HuH-7 (cell line): ENCODE results near the gene DAB1.

Experiments
- DNase-seq: peaks from one replicate; pipeline ENCODE4 v3.0.0; 2011; ENCODE audit warnings: low spot score

DAB1 gene

GRCh38 chr1:57316291-57316690 lies 107.6 kb downstream of the DAB1 start:
- DNase-seq: no peak

- DNase-seq: no peak
Measured at GRCh38 chr1:57312869-57313268, 111.0 kb downstream of the DAB1 start.

GRCh38 chr1:57311411-57311810 lies 112.4 kb downstream of the DAB1 start:
- peak; percentile 12 for DNase-seq

DNA sequence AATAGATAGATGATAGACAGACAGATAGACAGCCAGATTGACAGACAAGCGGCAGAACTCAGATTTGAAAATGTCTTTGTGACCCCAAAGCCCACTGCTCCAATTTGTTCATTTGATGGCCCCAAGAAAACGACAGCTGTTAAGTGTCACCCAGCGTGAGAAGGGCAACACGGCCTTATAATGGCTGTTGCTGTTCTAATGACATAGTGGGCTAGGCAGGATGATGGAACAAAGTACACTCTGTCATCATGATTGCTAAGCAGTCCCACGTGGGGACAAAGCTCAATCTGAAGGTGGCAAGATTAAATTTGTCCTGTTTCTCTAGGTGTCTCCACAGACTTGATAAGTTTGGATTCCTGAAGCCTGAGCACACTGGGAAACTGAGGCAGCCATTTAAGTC lies 112.9 kb downstream of the DAB1 start:
- no peak for DNase-seq

DNA sequence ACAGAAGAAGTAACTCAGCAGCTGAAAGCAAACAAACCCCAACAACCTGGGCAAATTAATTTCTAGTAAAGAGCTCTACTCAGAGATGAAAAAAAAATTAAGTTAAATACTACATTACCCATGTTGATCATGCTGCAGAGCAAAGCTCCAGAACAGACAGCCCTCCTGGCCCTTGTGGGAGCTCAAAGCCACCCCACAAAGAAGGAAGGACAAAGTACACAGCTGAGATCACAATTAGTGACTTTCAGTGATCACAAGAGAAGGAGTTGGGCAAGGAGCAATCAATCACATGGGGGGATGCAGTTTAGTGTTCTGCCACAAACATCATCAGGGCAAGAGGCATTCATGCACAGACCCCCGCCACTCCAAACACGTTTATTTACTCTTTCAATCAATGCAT lies 114.2 kb downstream of the DAB1 start:
- DNase-seq: peak; percentile 10

- peak; percentile 25 for DNase-seq
Measured at GRCh38 chr1:57307392-57308170, 116.3 kb downstream of the DAB1 start.

GRCh38 chr1:57304591-57304990 lies 119.3 kb downstream of the DAB1 start:
- DNase-seq: no peak

GRCh38 chr1:57302812-57303596 lies 120.9 kb downstream of the DAB1 start:
- no peak for DNase-seq

GRCh38 chr1:57300186-57300585 lies 123.7 kb downstream of the DAB1 start:
- DNase-seq: no peak

- DNase-seq: no peak
Measured at GRCh38 chr1:57296726-57297250, 127.1 kb downstream of the DAB1 start.

DNA sequence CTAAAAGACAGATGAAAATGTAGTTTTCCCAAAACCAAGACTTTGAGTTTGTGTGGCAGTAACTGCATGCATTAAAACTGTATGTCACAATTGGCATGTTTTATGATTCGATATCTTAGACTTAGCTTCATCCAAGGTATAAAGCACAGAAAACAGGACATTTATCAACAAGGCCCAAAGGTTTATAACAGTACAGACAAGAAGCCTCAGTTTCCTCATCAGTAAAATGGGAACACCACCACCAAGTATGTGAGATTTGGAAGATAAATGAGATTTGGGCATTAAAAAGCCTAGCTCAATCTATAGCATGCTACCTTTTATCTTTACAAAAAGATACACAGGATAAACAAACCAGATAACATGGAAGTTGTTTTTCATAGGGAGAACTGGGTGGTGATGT lies 128.5 kb downstream of the DAB1 start:
- no peak for DNase-seq

DNA sequence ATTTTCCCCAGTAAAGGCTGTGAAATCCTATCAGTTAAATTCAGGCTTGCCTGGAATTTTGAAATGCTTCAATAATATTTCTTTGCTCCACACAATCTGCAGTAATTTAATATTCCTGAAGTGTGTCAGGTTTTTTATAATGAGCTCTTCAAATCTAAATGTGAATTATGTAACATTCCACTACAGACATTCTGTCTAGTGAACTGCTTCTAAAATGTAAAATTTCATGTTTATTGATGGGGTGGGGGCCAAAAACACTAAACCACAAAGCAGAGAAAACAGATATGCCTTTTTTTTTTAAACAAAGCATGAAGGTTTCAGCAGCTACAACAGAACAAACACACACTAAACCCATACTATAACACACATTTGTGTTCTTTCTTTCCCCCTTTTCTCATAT lies 129.7 kb downstream of the DAB1 start:
- DNase-seq: no peak

GRCh38 chr1:57293214-57293613 lies 130.6 kb downstream of the DAB1 start:
- DNase-seq: no peak

- no peak for DNase-seq
Measured at GRCh38 chr1:57289781-57290180, 134.1 kb downstream of the DAB1 start.

GRCh38 chr1:57285992-57286391 lies 137.9 kb downstream of the DAB1 start:
- no peak for DNase-seq

GRCh38 chr1:57282411-57282810 lies 141.4 kb downstream of the DAB1 start:
- no peak for DNase-seq

DNA sequence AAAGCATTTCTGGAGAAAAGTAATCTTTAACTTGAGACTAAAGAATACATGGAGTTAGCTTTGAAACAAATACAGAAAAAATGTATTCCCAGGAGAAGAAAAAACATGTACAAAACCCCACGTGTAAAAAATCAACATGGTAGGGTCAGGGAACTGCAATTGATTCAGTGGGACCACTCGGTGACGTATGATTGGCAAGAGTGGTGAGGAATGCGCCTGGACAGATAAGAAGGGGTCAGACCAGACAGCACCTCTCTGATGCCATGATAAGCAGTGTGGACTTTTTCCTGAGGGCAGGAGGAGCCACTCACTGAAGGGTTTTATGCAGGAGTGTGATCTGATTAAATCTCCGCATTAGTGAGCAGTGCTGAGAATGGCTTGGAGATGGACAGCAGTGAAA lies 142.5 kb downstream of the DAB1 start:
- DNase-seq: no peak

- DNase-seq: peak; percentile 40
Measured at GRCh38 chr1:57279909-57280666, 143.8 kb downstream of the DAB1 start.

GRCh38 chr1:57278558-57278957 lies 145.3 kb downstream of the DAB1 start:
- no peak for DNase-seq

DNA sequence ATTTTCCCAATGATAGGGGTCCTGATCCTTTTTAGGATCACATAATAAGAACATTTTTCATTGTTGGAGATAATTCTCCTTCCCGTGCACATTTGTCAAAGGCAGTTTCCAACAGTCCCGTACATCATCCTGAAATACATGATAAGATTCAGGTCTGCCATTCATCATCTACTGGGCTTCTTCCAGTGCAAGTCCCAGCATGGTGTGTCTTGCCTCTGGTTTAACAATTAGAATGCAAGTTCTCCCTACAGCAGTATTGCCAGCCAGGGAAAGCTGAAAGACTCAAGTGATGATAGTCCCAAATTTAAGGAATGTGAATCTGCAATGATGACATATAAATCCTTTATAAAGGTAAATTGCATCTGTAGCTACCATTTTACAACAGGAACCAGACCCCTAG lies 146.2 kb downstream of the DAB1 start:
- no peak for DNase-seq

- no peak for DNase-seq
Measured at GRCh38 chr1:57276918-57277317, 146.9 kb downstream of the DAB1 start.

- DNase-seq: no peak
Measured at GRCh38 chr1:57272601-57273000, 151.3 kb downstream of the DAB1 start.

DNA sequence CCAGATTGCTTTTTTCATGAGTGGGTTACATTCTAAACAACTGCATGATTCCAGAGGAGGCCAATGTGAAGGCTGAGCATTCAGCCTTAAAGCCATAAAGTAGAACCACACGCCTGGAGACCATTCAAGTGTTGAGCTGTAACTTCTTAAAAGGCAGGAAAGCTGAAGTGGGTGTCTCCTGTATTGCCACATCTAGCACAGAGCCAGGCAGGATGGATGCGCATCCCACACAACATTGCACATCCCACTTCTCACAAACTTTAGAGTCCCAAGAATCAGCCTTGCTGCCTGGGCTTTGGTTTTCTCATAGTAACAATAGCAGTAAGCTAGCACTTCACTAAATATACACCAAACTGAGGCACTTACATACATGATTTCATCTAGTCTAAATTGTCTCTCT lies 151.7 kb downstream of the DAB1 start:
- no peak for DNase-seq
